SK-N-SH (cell line): Measurements from ENCODE around the gene ATP2B3. TPM values are rescaled to one million over a fixed set of nuclear protein-coding genes. Genes with fewer than 3 reads are reported as not detected.

Source experiments
- CTCF ChIA-PET: fragments of 300-600, 350-600 bp; formaldehyde crosslinking; extraction: SDS; loops from one replicate; lab custom pipeline; 2021; lab: Yijun Ruan, JAX
- POLR2A ChIA-PET: fragments of 350-600 bp; sonication (Branson Sonifier 250); formaldehyde crosslinking; extraction: SDS; loops from one replicate; lab custom pipeline; 2020; ENCODE audit warnings: antibody characterized with exemption, inconsistent platforms; lab: Yijun Ruan, JAX
- DNase-seq: peaks from one replicate; pipeline ENCODE4 v3.0.0; 2012
- H2AFZ ChIP-seq: fragments of 200-600 bp; sonication (generic); 2 replicates; pipeline ENCODE4 v1.8.1; 2016; ENCODE audit warnings: antibody characterized with exemption, mild to moderate bottlenecking, low read depth
- H3F3A ChIP-seq: fragments of 200-600 bp; sonication (generic); replicated peaks from 2 replicates; pipeline ENCODE3; 2016; ENCODE audit warnings: antibody characterized with exemption, mild to moderate bottlenecking; ENCODE audit not compliant: insufficient read depth
- H3K27ac ChIP-seq, 2 experiments: fragments of 200-500 bp in 1 of 2; fragments of 200-600 bp in 1 of 2; sonication (Bioruptor generic) in 1 of 2; sonication (generic), shearing (Covaris generic) in 1 of 2; 2 replicates each; pipeline versions ENCODE4 v1.5.1 to v1.6.1; 2014 to 2016; ENCODE audit warnings: low read depth in 2 of 2, inconsistent platforms in 1 of 2, low read length in 1 of 2, mild to moderate bottlenecking in 1 of 2, mixed read lengths in 1 of 2
- H3K27me3 ChIP-seq: fragments of 200-600 bp; sonication (generic), shearing (Covaris generic); 2 replicates; pipeline ENCODE4 v1.6.1; 2016; ENCODE audit warnings: mixed run types; ENCODE audit not compliant: insufficient read depth
- H3K36me3 ChIP-seq, 2 experiments: fragments of 200-500 bp in 1 of 2; fragments of 200-600 bp in 1 of 2; sonication (Bioruptor generic) in 1 of 2; sonication (generic) in 1 of 2; replicated peaks in 1 of 2; 2 replicates each; pipeline versions ENCODE3 to v1.5.1; 2014 to 2016; ENCODE audit warnings: low read length in 1 of 2, mild to moderate bottlenecking in 1 of 2; ENCODE audit not compliant: insufficient read depth in 2 of 2, control insufficient read depth in 1 of 2
- H3K4me1 ChIP-seq, 2 experiments: fragments of 200-500 bp in 1 of 2; fragments of 200-600 bp in 1 of 2; sonication (Bioruptor generic) in 1 of 2; sonication (generic), shearing (Covaris generic) in 1 of 2; 2 replicates each; pipeline versions ENCODE4 v1.5.1 to v1.6.1; 2014 to 2016; ENCODE audit warnings: low read depth in 1 of 2, low read length in 1 of 2, mixed run types in 1 of 2; ENCODE audit not compliant: insufficient read depth in 2 of 2, control insufficient read depth in 1 of 2
- H3K4me2 ChIP-seq: fragments of 200-600 bp; sonication (generic), shearing (Covaris generic); 2 replicates; pipeline ENCODE4 v1.6.1; 2017; ENCODE audit warnings: mixed run types
- H3K4me3 ChIP-seq, 2 experiments: fragments of 200-500 bp in 1 of 2; fragments of 200-600 bp in 1 of 2; sonication (Bioruptor generic) in 1 of 2; sonication (generic), shearing (Covaris generic) in 1 of 2; 2 replicates each; pipeline versions ENCODE4 v1.5.1 to v1.8.1; 2014 to 2016; ENCODE audit warnings: low read depth in 2 of 2, inconsistent platforms in 1 of 2, low read length in 1 of 2, mild to moderate bottlenecking in 1 of 2, mixed read lengths in 1 of 2, moderate library complexity in 1 of 2
- H3K79me2 ChIP-seq: fragments of 200-600 bp; sonication (generic); 2 replicates; pipeline ENCODE4 v1.8.1; 2017; ENCODE audit warnings: mild to moderate bottlenecking; ENCODE audit not compliant: insufficient read depth
- H3K9ac ChIP-seq: fragments of 200-600 bp; sonication (generic); 2 replicates; pipeline ENCODE4 v1.6.1; 2017; ENCODE audit warnings: mixed run types
- H3K9me2 ChIP-seq: fragments of 200-600 bp; sonication (generic); 2 replicates; pipeline ENCODE4 v1.6.1; 2017; ENCODE audit warnings: mixed run types
- H3K9me3 ChIP-seq: fragments of 200-600 bp; sonication (generic); 2 replicates; pipeline ENCODE4 v1.6.1; 2017; ENCODE audit warnings: mixed run types, mild to moderate bottlenecking, moderate library complexity
- H4K20me1 ChIP-seq: fragments of 200-600 bp; sonication (generic); 2 replicates; pipeline ENCODE4 v1.6.1; 2017; ENCODE audit warnings: mild to moderate bottlenecking, mixed run types; ENCODE audit not compliant: insufficient read depth
- ELF1 ChIP-seq: IDR thresholded peaks from 2 replicates; pipeline ENCODE4 v1.4.0; 2012
- EZH2phosphoT487 ChIP-seq: fragments of 200-600 bp; sonication (generic); IDR thresholded peaks from 2 replicates; pipeline ENCODE4 v1.6.1; 2017; ENCODE audit warnings: low read depth, mixed run types, mild to moderate bottlenecking, antibody characterized with exemption, moderate library complexity, borderline replicate concordance
- FOSL2 ChIP-seq: IDR thresholded peaks from 2 replicates; pipeline ENCODE4 v1.4.0; 2012; ENCODE audit warnings: low read depth, mild to moderate bottlenecking, moderate library complexity, borderline replicate concordance
- FOXJ3 ChIP-seq: sonication (generic); formaldehyde crosslinking; IDR thresholded peaks from 2 replicates; pipeline ENCODE4 v1.5.1; 2020; ENCODE audit warnings: mild to moderate bottlenecking, missing genetic modification reagents
- GATA2 ChIP-seq: sonication (generic); formaldehyde crosslinking; IDR thresholded peaks from 2 replicates; pipeline ENCODE4 v1.5.0; 2020; ENCODE audit warnings: mild to moderate bottlenecking, missing genetic modification reagents
- JUND ChIP-seq: IDR thresholded peaks from 2 replicates; pipeline ENCODE4 v1.4.0; 2012
- NFIC ChIP-seq: IDR thresholded peaks from 2 replicates; pipeline ENCODE4 v1.4.0; 2012; ENCODE audit warnings: borderline replicate concordance
- POLR2AphosphoS5 ChIP-seq: IDR thresholded peaks from 2 replicates; pipeline ENCODE4 v1.6.1; 2012; ENCODE audit warnings: low read depth, low read length
- RAD21 ChIP-seq: IDR thresholded peaks from 2 replicates; pipeline ENCODE4 v1.6.1; 2012; ENCODE audit warnings: mild to moderate bottlenecking, low read length
- RCOR1 ChIP-seq: fragments of 150-350 bp; IDR thresholded peaks from 2 replicates; pipeline ENCODE4 v1.6.1; 2017; ENCODE audit warnings: antibody characterized with exemption, low read length
- RFX5 ChIP-seq: IDR thresholded peaks from 2 replicates; pipeline ENCODE4 v1.6.1; 2012; ENCODE audit warnings: mild to moderate bottlenecking, improper control_type of control experiment, low read length
- RXRA ChIP-seq: IDR thresholded peaks from 2 replicates; pipeline ENCODE4 v1.4.0; 2012; ENCODE audit warnings: low read depth, mild to moderate bottlenecking, borderline replicate concordance
- SIN3A ChIP-seq: IDR thresholded peaks from 2 replicates; pipeline ENCODE4 v1.6.1; 2012; ENCODE audit warnings: low read depth, mild to moderate bottlenecking, low read length, moderate library complexity, borderline replicate concordance
- TAF1 ChIP-seq: IDR thresholded peaks from 2 replicates; pipeline ENCODE4 v1.6.1; 2012; ENCODE audit warnings: low read depth, mild to moderate bottlenecking, low read length, moderate library complexity, borderline replicate concordance
- TEAD4 ChIP-seq: IDR thresholded peaks from 2 replicates; pipeline ENCODE4 v1.4.0; 2012; ENCODE audit warnings: mild to moderate bottlenecking, borderline replicate concordance; ENCODE audit not compliant: insufficient read depth
- WGBS: methylation state at CpG from one replicate; pipeline ENCODE4 v1.1.6; 2017; ENCODE audit warnings: low lambda C conversion rate; 5-methylcytosine and 5-hydroxymethylcytosine counted together
- polyA plus RNA-seq, 3 experiments: library from polyadenylated mRNA; depleted of rRNA; stranded (reverse); fragments of >200 nt; gene quantifications; 2 replicates each; pipeline ENCODE4 v1.2.3, GENCODE V29; 2012
- TF ChIP-seq, protein P1 (sequence below): IDR thresholded peaks from 2 replicates; pipeline ENCODE4 v1.4.0; 2012; ENCODE audit warnings: low read depth
- TF ChIP-seq, protein P2 (sequence below): fragments of 150-350 bp; IDR thresholded peaks from 2 replicates; pipeline ENCODE4 v1.6.1; 2017; ENCODE audit warnings: antibody characterized with exemption, low read length, low read depth, borderline replicate concordance
- TF ChIP-seq, protein P3 (sequence below): IDR thresholded peaks from 2 replicates; pipeline ENCODE4; 2012

Gene ATP2B3
- polyA plus RNA-seq, 1 of the 3 experiments (the other 2 are of a cell fraction): 0.16 TPM

DNA sequence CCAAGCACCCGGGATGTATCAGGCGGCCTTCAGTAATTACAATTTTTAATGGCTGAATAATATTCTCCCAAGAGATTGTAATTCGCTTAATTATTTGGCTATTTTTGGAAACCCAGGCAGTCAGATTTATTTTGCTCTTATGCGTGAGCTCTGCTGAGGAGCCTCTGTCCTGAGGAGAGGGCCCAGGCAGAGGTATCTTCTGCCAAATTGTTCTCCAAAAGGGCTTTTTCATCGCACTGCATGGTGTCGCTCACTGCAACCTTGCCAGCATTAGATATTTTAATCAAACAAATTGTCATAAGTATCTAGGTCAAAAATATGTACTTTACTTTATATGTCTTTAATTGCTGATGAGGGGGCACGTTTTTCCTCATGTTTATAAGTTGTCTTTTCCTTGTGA lies 5.8 kb downstream of the ATP2B3 start:
- peak overlapping the region in 1 of 2 experiments; percentile 39; a peak in 2 of 4 replicates for H3K27ac ChIP-seq
- no peak overlapping the region for H2AFZ ChIP-seq
- no peaks in the 10 kb centered on the region for H3K9me2 ChIP-seq
- no peaks in the 10 kb centered on the region for H4K20me1 ChIP-seq
- H3F3A ChIP-seq: peaks cover 4% of the 10 kb centered on the region
- no peak overlapping the region for H3K4me3 ChIP-seq
- no peak overlapping the region for H3K4me2 ChIP-seq
- H3K9ac ChIP-seq: no peak overlapping the region
- H3K36me3 ChIP-seq: no peaks in the 10 kb centered on the region
- WGBS: 41% methylated on average over 7 of the region's 7 CpGs
- TF ChIP-seq, protein P1, sequence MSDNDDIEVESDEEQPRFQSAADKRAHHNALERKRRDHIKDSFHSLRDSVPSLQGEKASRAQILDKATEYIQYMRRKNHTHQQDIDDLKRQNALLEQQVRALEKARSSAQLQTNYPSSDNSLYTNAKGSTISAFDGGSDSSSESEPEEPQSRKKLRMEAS: no peak
- no peak for TF ChIP-seq GATA2 (CRISPR knock-in tag)
- TF ChIP-seq TAF1: no peak
- TF ChIP-seq, protein P2, sequence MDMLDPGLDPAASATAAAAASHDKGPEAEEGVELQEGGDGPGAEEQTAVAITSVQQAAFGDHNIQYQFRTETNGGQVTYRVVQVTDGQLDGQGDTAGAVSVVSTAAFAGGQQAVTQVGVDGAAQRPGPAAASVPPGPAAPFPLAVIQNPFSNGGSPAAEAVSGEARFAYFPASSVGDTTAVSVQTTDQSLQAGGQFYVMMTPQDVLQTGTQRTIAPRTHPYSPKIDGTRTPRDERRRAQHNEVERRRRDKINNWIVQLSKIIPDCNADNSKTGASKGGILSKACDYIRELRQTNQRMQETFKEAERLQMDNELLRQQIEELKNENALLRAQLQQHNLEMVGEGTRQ: no peak
- TF ChIP-seq SIN3A: no peak
- no peak for TF ChIP-seq RFX5
- no peak for TF ChIP-seq JUND
- TF ChIP-seq RXRA: no peak
- no peak for TF ChIP-seq RAD21
- TF ChIP-seq, protein P3, sequence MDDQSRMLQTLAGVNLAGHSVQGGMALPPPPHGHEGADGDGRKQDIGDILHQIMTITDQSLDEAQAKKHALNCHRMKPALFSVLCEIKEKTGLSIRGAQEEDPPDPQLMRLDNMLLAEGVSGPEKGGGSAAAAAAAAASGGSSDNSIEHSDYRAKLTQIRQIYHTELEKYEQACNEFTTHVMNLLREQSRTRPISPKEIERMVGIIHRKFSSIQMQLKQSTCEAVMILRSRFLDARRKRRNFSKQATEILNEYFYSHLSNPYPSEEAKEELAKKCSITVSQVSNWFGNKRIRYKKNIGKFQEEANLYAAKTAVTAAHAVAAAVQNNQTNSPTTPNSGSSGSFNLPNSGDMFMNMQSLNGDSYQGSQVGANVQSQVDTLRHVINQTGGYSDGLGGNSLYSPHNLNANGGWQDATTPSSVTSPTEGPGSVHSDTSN: no peak
- no peak for TF ChIP-seq FOXJ3 (CRISPR knock-in tag)
- no peak for TF ChIP-seq ELF1
- no peak for TF ChIP-seq RCOR1
- no peak for TF ChIP-seq EZH2phosphoT487
- TF ChIP-seq POLR2AphosphoS5: no peak
- TF ChIP-seq, all 33 proteins: peak for 0
- H3K27me3 ChIP-seq: peaks cover 52% of the 10 kb centered on the region
- no peaks in the 10 kb centered on the region for H3K79me2 ChIP-seq
- H3K9me3 ChIP-seq: no peaks in the 10 kb centered on the region
- DNase-seq: no peak
- CTCF ChIA-PET: interaction anchor here (0.9 to 1.5 kb wide), 2 partner anchors 32 to 52 kb away, joined by 3 read pairs; no protein-coding TSS in a partner anchor
- peaks cover 0 to 67% of the 10 kb centered on the region in 2 experiments; a peak in 3 of 4 replicates for H3K4me1 ChIP-seq
- POLR2A ChIA-PET: no interaction called here

DNA sequence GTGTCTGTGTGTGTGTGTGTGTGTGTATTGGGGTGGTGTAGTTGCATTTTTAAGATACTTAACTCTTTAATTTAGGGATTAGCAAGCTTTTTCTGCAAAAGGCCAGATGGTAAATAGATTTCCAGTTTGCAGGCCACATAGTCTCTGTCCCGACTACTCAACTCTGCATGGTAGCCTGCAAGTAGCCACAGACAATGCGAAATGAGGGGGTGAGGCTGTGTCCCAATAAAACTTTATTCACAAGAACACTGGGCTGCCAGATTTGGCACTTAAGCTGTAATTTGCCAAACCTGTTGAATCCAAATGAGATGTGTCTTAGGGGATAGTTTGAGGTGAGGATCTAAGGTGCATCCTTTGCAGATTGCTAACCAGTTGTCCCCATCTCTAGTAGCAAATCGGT lies 6.8 kb downstream of the ATP2B3 start:
- Histone ChIP-seq H3K36me3 (no peaks in the 10 kb centered on the region), H3F3A (peaks cover 4% of the 10 kb centered on the region), H4K20me1 (no peaks in the 10 kb centered on the region), H3K4me1 (peaks cover 0 to 68% of the 10 kb centered on the region in 2 experiments; a peak in 3 of 4 replicates), H3K4me3 (no peak overlapping the region), H3K9me2 (no peaks in the 10 kb centered on the region), H3K4me2 (no peak overlapping the region), H2AFZ (no peak overlapping the region), H3K9ac (no peak overlapping the region), H3K79me2 (no peaks in the 10 kb centered on the region), H3K27ac (peak overlapping the region in 1 of 2 experiments; percentile 92; a peak in 2 of 4 replicates), H3K27me3 (peaks cover 42% of the 10 kb centered on the region), H3K9me3 (no peaks in the 10 kb centered on the region)
- TF ChIP-seq TEAD4: no peak
- no peak for TF ChIP-seq NFIC
- TF ChIP-seq FOSL2: no peak
- CTCF ChIA-PET: interaction anchor here (0.9 to 1.5 kb wide), 3 partner anchors 29 to 63 kb away, joined by 3 read pairs; partner anchors contain the start of gene BGN
- no peak for DNase-seq
- POLR2A ChIA-PET: no interaction called here
- 73% methylated on average over 2 of the region's 3 CpGs for WGBS
